Activated CD4-positive, alpha-beta T cell treated with anti-CD3 and anti-CD28 coated beads, Interleukin-2, Interleukin-4, amounts not matched to agents 100 ng/mL and 50 ng/mL, durations not matched to agents 16 hours and 8 hours (primary cell): Measurements from ENCODE around the gene ZNF182.
A peak's percentile ranks its signal among the peaks of the same experiment; 100 is the strongest.
"Not testable (repeated sequence)": the region's sequence is repeated elsewhere in the genome, so short reads cannot be mapped to it uniquely, and the experiment has no call there.

Experiments
- DNase-seq: peaks from one replicate; pipeline ENCODE4 v3.0.0-alpha.2; 2020; ENCODE audit warnings: low spot score

The ZNF182 gene

DNA sequence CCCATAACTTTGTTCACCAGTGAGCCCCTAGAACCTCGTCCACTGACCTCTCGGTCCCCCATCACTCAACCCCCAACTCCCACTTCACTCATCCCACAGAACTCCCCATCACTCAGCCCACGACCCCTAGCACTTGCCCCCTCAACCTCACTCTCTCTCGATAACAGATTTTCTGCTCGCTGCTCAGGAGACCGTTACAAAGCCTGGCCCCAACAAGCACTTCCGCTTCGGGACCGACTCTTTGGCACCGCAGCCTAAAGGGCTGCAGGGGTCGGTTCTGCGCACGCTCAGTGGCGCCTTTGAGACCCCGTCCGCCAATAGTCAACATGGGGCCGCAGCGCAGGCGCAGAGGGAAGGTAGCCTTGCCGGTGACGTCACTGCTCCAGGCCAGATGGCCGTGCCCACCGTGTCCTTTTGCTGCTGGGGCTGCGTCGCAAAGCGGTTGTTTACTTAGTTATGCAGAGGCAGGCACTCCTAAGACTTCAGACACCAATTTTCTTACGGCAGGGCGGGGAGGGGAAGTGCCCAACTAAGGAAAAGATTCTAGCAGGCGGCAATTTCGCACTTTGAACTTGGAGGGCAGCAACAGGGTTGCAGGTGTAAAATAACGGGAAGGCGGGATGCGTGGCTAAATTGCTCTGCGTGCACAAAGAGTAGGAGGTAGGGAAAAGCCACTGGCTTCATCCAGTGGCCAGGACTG, at the start of gene ZNF182:
Gene ZNF182 (minus strand): TSS at position 232 of the 700 bp plus-strand sequence. CDS start 1,380 bp downstream, outside the sequence.
- DNase-seq: peak; percentile 89

DNA sequence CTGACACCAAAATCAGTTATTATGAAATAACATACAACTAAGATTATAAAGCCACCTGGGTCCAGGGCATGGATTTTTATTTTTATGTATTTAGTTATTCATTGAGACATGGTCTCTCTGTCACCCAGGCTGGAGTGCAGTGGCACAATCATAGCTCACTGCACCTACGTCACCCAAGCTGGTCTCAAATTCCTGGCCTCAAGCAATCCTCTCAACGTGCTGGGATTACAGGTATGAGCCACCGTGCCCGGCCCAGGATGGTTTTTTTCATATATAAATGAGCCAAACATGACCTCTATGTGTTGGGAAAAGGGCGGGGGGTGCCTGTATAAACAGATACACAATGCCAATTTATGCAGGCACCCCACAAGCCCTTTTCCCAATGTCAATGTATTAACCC, 43.1 kb upstream of the ZNF182 start:
- DNase-seq: no peak

DNA sequence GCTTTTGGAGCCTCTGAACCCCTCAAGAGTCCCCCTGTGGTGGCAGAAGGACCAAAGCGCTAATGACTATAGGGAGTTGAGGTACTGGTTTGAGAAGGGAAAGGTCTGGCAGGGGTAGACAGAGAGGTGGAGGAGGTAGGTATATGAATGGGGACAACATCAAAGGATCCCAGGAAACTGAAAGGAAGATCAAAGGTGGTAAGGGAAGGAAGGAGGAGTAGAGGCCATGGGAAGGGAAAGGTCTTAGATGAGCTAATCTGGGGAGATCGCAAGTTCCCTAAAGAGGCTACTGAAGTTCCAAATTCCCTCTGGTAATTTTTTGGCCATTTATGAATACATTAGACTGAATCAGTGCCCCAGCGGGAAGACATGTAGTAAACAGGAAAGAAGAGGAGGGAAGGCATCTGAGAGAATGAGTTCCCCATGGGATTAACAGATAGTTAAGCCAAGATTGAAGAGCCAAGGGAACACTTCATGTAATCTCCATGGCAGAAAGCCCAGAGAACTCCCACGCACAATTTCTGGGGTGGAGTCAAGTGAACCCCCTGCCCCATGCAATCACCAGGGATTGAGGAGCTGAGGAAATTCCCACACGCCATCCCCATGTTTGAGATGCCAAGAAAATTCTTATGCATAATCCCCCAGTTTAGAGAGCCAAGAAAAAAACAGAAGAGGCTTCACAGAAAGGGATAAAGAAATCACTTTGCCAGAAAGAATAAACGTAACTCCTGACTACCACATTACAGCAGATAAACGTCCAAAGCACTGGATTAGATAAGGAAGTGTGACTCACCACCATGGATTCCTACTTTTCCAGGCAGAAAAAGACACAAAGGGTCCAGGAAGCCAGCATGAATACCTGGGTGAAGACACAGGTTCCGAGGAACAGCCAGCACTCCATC, 41.9 kb upstream of the ZNF182 start:
- DNase-seq: no peak

DNA sequence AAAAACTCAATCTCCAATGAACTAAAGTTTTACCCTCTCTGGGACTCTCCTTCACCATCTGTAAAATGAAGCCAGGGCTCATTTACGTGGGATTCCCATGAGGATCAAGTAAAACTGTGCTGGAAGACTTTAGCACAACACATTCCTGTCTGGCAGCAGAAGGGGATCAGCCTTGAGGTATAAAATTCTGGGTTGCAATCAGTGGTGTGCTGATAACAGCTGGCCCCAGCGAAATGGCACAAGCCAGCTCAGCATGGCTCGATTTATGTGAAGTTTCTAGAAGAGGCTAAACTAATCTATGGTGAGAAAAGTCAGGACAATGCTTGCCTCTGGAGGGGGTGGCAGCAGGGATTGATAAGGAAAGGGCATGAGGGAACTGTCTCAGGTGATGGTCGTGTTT, 39.3 kb upstream of the ZNF182 start:
- DNase-seq: no peak

DNA sequence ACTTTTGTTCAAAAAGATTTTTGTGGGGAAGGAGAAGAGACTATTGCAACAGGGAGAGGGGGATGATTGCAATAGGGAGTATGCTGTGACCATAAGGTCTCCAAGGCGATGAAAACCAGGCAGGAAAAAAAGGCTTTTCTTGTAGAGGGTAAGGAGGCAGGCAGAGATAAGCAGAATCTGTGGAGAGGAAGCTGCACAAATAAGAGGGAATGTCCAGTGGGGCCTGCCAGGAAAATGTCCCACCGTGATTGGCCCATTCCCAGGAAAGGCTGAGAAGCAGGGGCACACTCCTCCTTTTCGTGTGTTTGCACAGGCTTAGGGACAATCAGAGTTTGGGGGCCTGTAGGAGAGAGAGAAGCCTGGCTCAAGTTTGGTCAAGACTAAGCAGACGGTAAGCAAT, 32.1 kb upstream of the ZNF182 start:
- no peak for DNase-seq

DNA sequence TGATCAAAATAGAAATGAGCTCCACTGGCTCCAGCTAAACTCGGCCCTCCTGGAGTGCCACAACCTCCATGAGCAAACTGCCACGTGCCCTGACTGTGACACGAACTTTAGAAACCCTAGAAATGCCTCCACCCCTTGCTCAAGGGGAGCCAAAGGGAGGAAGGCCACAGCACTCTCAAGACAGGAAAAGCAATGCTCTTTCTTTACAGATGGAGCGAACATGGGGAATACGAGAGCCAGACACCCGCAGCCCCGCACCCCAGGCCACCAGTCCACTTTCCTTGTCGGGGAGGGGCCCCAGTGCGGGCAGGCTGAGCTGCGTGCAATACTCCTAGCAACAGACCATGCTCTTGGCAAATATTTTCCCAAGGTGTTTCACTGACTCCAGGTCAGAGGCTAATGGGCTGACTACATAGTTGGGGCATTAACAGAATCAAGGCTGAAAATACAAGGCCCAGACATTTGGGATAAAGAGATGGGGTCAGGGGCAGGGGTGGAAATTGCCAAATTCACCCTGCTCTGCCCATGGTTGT, 26.9 kb upstream of the ZNF182 start:
- DNase-seq: not testable (repeated sequence)

DNA sequence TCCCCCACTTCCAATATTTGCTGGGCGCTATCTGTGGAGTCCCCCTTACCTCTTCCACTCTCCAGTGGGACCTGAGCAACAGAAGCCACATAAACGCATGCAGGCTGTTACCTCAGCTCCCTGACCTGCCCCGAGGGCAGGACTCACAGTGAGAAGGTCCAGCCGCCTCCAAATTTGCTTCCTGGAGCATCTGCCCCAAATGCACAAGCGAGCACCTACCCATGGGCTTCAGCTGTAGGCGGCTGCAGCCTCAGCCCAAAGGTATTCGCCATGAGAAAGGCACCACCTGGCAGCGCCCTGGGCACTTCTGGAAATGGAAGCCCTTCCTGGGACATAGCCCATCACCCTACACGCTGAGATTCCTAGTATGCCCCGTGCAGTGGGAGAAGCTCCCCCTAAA, 26.4 kb upstream of the ZNF182 start:
- no peak for DNase-seq

DNA sequence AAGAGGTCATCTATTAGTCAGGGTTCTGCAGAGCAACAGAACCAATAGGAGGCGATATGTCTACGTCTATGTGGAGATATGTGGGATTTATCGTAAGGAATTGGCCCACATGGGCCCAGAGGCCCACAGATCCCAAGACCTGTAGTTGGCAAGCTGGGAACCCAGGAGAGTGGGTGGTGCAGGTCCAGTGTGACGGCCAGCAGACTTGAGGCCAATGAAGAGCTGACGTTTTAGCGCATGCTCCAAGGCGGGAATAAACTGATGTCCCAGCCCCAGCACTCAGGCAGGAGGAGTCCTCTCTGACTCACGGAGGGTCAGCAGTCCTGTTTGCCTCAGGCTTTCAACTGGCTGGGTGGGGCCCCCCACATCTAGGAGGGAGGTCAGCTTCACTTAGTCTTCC, 24.3 kb upstream of the ZNF182 start:
- DNase-seq: no peak

DNA sequence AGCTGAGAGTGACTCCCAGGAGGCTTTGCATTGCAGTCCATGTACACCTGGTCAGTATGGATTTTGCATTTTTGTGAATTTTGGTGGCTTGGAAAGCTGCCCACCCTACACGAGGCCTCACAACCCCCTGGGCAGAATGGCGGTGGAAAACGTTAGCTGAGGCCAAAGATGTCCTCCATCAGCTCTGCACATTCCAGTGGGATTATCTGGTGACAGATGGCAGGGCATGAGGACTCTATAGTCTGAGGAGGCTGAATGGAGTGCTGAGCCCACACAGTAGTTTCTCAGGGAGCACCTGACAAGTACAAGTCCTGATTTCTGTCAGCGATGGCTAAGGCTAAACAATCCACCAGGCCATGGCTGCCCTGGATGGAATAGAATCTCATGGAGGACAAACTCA, 23.8 kb upstream of the ZNF182 start:
- DNase-seq: not testable (repeated sequence)

DNA sequence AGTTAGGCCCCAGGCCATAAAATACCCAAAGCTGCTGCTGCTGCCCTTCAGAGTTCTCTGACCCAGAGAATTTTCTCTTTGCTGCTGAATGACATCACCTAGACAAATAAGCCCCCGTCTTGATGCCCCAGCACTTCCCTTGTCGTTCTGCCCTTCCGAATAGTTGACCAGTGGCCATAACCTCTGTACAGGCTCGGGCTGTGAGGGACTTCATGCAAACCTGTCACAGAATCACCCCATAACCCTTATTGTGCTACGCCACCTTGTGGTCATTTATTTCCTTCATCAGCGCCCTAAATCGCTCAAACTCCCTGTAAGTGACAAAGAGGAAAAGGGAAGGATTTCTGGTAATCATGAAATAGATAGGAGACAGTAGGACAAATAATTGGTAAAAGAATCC, 21.8 kb upstream of the ZNF182 start:
- DNase-seq: peak; percentile 54

DNA sequence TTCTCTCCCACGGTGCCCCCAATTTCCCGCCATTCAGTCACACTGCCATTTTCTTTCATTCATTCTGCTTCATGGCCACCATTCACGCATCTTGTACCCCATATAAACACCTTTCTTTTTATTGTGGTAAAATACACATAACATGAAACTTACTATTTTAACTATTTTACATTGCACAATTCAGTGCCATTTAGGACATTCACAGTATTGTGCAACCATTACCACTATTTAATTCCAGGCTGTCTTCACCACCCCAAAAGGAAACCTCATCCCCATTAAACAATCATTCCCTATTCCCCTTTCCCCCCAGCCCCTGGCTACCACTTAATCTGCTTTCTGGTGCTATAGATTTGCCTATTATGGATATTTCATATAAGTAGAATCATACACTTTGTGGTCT, 18.9 kb upstream of the ZNF182 start:
- DNase-seq: no peak

DNA sequence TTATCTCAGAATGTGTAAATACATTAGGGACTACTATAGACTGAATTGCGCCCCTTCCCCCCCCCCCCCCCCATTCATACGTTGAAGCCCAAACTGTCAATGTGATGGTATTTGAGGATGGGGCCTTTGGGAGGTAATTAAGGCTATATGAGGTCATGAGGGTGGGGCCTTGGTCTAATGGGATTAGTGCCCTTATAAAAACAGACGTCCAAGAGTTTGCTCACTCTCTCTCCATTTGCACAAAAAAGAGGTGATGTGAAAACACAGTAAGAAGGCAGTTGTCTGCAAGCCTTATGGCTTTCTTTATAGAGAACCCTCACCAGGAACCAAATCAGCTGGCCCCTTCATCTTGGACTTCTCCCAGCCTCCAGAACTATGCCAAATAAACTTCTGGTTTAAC, 18.3 kb upstream of the ZNF182 start:
- no peak for DNase-seq

DNA sequence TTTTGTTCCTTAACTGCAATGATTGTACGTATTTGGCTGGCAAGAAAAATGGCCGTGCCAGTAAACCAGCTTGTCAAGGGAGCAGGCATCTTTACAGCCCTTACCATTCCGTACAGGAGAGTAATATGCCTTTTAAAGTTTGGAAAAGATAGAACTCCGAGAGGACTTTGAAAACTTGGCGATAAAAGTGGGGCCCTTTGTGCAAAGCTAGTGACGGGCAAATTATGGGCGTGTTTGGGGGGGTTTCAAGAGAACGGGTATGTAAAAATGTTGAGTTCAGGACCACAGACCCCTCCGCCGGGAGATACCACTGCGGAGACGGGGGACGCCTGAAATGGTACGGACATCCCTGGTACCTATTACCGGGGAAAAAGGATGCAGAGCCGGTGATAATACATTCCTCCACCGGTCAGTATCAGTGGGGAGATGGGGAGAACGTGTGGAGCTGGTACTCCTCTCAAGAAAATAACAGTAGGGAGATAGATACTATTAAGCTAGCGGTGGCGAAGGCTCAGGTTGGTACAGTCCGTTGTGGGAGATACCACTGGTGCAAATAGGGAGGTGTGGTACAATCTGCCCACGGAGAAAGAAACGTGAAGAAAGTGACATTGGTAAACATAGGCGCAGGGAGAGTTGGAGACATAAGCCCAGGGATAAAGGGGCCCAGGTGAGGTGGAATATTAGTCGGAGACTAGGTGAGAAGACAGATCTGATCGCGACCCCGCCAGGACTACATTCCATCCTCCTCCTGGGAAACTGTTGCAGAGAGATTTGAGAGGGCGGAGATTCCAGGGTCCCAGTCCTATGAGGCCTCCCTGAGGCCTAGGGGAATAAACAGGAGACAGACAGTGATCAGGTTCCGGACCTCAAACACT, 17.5 kb upstream of the ZNF182 start:
- peak; percentile 33 for DNase-seq

DNA sequence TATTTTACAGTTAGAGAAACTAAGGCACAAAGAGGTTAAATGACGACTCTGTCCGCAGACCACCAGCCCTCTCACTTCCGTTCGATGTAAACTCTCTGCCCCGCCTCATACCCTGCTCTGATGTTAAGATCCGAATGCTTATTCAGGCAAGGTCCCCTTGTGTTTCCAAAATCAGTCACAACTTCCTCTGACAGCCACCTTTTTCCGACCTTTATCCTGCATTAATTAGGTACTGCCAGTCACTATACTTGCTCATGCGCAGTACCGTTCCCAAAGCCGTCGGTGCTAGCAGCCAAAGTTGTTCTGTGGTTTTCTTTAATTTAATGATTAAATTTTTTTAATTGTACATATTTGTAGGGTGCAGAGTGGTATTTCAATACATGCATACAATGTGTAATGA, 16.7 kb upstream of the ZNF182 start:
- DNase-seq: not testable (repeated sequence)

DNA sequence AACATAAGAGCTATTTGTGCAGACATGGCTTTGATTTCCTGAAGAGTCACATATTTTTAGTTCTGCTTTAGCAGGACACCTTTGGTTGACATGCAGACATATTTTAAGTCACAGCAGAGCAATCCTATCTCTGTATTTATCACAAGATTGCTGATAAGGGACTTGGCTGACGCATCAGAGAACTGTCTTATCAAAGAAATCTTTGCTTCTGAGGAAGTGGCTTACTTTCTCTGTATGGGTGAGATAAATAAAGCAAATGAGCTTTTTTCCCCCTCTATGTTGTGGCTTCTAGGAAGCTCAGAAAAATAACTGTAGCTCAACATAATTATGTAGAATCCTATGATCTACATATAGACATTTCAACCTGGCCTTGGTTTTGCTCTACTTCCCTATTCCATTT, 16.1 kb upstream of the ZNF182 start:
- DNase-seq: not testable (repeated sequence)

DNA sequence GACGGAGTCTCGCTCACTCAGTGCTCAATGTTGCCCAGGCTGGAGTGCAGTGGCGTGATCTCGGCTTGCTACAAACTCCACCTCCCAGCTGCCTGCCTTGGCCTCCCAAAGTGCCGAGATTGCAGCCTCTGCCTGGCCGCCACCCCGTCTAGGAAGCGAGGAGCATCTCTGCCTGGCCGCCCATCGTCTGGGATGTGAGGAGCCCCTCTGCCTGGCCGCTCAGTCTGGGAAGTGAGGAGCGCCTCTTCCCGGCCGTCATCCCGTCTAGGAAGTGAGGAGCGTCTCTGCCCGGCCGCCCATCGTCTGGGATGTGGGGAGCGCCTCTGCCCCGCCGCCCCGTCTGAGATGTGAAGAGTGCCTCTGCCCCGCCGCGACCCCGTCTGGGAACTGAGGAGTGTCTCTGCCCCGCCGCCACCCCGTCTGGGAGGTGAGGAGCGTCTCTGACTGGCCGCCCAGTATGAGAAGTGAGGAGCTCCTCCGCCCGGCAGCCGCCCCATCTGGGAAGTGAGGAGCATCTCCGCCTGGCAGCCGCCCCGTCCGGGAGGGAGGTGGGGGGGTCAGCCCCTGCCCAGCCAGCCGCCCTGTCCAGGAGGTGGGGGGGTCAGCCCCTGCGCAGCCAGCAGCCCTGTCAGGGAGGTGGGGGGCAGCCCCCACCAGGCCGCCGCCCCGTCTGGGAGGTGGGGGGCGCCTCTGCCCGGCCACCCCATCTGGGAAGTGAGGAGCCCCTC, 13.0 kb upstream of the ZNF182 start:
- not testable (repeated sequence) for DNase-seq

DNA sequence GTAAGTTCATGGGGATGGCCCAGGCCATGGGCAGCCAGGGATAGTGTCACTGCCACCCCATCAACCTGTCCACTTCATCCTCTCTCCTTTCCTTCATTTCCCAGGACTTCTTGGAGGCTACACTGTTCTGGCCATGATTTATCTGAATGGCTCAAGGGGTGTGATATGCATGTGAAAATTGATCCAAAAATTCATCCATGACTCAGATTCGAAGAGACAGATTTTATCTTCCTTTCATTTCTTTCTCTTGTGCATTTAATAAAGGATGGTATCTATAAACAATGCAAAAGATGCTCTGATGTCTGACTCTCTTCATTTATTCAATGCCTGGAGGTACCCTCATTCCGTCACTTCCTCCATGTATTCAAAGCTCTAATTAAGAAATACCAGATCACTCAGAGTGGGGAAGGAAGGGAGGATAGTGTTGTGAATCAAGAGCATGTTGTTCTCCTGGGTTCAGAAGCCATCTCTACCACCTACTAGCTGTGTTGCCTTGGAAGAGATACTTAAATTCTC, 5.7 kb upstream of the ZNF182 start:
- not testable (repeated sequence) for DNase-seq

DNA sequence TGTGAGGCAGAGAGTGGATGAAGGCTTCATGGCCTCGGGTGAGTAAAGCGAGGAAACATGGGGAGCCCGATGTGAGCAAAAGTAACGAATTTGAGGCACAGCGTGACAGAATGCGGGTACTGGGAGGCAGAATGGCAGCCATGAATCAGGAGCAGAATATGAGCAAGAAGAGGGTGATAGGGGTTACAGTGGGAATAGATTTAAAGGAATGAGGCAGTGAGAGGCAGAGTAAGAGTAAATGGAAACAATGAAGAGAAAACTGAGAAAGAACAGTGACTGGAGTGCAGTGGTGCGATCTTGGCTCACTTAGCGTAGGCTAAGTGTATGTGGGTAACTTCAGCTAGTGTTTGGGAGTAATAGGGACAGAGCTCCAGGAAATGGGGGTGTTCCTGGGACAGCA, 2.9 kb upstream of the ZNF182 start, which contains the start of gene SPACA5:
Gene SPACA5 (plus strand): TSS at position 301 of the 400 bp plus-strand sequence. CDS start 815 bp downstream, outside the sequence.
- not testable (repeated sequence) for DNase-seq

DNA sequence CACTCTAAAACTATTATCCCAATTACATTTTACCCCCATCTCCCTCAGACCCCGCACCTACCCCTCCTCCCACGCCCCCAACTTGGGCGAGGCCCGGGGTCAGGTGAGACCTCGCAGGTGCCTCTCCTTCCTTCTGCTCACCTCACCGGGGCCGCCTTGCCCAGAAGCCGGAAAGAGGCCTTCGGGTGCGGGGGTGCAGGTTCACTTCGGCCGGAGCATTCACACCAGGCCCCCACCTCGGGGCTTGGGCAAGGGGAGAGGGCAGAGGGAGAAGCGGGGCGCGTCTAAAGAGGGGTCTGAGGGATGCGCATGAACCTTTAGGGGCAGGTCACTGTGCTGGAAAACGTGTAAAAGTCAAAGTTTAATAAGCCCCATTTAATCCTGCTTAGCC, 427 bp downstream of the ZNF182 start:
- no peak for DNase-seq

DNA sequence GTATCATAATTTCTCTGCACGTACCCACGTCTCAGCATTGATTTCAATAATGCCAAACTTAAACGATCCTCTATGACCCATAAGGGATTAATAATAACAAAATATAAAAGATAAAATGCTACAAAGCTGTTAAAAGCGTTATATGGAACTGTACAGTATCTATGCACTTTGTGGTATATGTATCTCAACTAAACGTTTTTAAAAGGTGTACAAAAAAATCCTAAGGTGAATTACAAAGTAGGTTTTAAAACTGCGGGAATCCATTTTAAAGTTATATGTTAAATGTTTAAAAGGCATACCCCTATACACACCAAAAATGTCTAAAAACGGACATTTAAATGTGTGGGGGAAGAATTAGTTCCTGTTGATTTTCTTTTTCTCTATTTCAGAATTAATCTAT, 860 bp downstream of the ZNF182 start:
- no peak for DNase-seq

DNA sequence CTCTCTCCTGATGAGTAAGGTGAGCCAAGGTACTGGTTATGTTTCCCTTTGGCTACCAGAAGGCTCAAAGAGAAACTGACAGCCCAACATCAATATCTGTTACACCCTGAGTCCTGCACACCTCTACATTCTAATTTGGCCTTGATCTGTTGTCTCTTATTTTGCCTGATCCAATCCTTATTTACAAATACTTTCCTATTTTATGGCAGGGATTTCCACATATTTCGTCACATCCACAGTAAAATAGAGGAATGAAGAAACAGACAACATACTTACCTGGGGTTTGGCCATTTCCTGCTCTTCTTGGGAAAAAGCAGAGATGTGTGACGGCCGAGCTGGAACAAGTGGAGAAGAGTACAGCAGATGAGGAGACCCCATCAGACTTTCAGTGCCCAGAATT, 1.5 kb downstream of the ZNF182 start:
- no peak for DNase-seq
